NCI-H1092 treated with DMSO at 0.1 percent for 48 hours (cell line): ENCODE results near the gene MTX1.
"Not testable (repeated sequence)": the region's sequence is repeated elsewhere in the genome, so short reads cannot be mapped to it uniquely, and the experiment has no call there.

ENCODE experiments used
- DNase-seq: peaks from one replicate; lab custom pipeline; 2025; lab: John Stamatoyannopoulos, UW

The MTX1 gene

DNA sequence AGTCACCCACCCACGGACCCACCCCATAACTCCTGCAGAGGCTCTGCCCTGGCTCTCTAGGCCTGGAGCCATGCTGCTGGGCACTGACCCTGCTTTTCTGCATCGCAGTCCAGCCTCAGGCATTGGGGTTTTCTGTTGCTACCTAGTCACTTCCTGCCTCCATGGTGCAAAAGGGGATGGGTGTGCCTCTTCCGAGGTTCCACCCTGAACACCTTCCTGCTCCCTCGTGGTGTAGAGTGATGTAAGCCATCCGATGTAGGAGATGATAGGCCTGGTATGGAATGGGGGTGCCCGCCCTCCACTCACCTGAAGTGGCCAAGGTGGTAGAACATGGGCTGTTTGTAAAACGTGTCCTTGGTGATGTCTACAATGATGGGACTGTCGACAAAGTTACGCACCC, 26.9 kb downstream of the MTX1 start:
- DNase-seq: not testable (repeated sequence)

- no peak for DNase-seq
These were observed 28.0 kb downstream of the MTX1 start for GRCh38 chr1:155236451-155236850.

DNA sequence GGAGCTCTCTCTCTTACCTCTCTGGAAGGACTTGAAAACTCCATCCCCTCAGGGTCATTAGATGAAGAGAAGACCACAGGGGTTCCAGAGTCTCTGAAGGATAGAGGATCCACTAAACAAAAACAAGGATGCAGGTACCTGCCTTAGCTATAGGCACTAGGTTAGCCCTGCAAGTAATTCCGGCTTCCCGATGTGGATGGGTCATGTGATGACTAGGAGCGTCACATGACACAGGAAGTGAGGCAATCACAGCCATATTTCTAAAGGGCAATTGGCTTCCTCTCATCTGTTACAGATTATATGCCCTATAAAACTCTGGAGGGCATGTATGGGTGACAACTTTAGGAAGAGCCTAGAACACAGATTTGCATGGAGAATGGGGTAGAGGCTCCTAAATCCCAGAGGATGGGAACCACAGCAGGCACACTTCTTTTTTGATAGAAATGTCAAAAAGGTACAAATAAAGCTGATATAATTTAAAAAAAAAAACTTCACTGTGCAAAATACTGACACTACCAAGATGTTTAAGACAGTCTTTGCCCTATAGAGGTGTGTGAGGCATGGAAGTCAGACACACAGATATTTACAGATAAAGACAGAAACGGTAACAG, 32.7 kb downstream of the MTX1 start:
- peak; percentile 42 for DNase-seq

DNA sequence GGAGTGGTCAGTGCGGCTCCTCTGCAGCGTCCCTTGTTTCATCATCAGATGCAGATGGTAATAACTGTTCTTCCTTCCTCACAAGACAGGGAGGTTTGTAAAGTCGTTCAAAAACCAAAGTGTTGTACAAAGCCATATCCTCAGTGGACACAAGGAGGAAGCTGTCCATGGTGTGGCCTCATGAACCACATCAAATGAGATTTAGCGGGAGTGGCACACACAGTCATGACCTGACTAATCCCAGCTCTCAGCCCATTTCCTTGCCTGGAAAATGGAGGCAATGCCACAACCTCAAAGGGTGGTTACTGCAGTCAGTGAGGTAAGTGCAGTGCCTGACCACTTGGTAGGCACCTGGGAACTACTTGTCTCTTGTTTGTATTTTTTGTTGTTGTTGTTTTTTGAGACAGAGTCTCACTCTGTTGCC, 33.4 kb downstream of the MTX1 start:
- no peak for DNase-seq

GRCh38 chr1:155242805-155243358, 34.4 kb downstream of the MTX1 start:
- DNase-seq: no peak

DNA sequence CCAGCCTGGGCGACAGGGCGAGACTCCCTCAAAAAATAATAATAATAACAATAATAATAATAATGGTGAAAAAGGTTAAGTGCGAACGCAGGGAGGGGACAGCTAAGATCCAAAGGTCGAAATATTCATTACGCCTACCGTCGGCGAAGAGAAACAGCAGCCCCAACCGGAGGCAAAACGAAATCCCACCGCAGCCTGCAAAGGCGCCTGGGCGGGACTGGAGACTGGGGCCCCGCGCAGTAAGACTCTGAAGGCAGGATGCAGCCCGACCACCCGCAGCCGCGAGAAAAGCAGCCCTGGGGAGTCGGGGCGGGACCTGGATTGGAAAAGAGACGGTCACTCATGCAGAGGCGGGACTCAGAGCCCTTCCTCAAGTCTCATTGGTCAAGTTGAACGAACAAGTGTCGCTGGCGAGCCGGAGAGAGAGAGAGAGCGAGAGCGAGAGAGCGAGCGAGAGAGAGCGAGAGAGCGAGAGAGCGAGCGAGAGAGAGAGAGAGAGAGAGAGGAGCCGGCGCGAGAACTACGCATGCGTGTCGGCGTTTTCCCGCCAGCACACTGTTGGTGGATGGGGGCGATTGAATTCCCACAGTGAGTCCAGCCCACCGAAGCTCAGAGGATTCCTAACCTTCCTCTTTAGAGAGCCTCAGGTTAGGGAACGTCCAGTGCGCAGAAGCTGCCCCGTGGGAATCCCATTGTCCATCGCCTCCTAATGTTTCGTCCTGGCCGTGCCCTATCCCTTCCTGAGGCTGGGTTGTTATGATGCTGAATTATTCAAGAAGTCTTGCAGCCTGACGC, 36.1 kb downstream of the MTX1 start:
- DNase-seq: peak; percentile 100

- DNase-seq: no peak
These were observed 36.6 kb downstream of the MTX1 start for GRCh38 chr1:155245163-155245524.

- DNase-seq: not testable (repeated sequence)
These were observed 38.3 kb downstream of the MTX1 start for GRCh38 chr1:155246796-155247195.

GRCh38 chr1:155247667-155248553, 39.4 kb downstream of the MTX1 start:
- no peak for DNase-seq

DNA sequence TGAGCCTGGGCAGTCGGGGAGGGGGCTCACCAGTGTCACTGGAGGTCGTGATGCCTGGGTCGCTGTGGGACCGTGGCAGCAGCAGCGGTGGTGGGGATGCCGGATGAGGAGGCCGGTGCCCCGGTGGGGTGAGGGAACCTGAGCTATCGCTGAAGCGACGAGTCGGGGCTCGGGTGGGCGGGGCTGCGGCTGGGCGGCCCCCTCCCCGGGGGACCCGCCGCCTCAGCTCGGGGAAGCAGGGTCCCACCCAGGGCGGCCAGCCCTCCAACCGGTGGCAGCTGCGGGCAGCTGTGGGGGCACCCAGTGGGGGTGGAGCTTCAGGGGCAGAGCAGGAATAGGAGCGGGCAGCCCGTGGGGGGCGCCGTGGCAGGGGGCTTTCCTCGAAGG, 41.7 kb downstream of the MTX1 start:
- no peak for DNase-seq

- DNase-seq: peak; percentile 94
These were observed 42.3 kb downstream of the MTX1 start for GRCh38 chr1:155250633-155251449.

DNA sequence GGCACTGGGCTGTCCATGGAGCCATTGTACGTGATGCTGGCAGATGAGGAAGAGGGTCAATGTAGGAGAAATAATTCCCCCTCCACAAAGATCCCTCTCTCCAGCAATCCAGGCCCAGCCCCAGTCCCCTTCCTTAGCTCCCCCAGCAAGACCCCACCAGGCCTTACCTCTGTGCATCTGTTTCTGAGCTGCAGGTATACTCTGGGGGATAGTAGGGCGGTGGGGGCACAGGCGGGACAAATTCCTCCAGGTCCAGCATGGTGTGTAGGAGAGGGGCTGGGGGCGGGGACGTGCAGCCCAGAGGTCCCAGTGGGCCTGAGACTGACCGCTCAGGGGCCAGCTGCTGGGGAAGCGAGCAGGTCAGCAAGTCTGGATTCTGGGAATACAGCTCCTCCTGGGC, 43.1 kb downstream of the MTX1 start:
- DNase-seq: no peak

DNA sequence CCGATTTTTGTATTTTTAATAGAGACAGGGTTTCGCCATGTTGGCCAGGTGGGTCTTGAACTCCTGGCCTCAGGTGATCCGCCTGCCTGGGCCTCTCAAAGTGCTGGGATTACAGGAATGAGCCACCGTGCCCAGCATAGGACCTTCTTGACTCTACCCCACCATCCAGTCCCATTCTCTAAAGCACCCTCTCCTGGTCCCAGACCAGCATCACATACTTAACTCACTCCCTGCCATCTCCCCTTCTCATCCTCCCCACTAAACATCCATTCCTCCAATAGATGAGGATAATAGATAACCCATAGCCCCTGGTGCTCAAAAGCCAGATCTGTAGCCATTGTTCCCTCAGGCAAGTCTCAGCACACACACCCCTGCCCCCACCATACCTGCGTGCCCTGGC, 44.7 kb downstream of the MTX1 start:
- no peak for DNase-seq

DNA sequence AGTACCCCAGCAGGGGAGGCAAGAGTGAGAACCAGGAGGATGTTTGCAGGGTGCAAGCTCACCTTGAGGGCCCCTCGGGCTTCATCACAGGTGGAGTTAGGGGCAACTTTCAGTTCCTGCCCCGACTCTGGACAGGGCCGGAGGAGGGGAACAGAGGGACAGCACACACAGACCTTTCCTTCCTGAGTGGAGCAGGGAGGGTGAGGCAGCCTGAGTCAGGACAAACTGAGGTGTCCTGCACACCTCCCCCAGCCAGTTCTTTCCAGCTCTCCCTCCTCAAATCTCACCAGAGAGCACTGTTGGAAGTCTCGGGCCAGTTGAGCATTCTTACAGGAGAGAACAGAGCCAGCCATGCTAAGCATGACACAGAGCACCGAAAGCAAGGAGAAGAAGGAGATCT, 45.3 kb downstream of the MTX1 start:
- no peak for DNase-seq

DNA sequence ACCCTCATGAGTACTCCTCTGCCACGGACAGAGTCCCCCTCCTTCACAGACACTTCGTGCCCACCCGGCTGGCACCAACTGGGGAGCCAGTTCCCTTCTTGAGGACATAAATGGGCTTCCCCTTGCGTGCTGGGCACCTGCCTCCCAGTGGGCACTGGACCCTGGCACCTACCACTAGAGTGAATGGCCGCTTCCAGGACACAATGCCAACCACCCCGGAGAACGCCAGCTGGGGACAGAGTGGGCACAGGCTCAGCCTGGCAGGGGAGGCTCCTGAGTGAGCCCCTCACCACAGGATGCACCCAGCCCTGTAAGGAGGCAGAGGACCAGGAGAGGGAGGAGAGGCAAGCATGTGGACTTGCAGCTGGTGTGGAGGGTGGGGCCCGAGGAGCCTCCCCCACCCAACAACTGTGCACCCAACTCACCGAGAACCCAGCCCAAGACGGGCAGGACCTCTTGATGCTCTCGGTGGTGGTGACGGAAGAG, 45.8 kb downstream of the MTX1 start:
- DNase-seq: no peak

DNA sequence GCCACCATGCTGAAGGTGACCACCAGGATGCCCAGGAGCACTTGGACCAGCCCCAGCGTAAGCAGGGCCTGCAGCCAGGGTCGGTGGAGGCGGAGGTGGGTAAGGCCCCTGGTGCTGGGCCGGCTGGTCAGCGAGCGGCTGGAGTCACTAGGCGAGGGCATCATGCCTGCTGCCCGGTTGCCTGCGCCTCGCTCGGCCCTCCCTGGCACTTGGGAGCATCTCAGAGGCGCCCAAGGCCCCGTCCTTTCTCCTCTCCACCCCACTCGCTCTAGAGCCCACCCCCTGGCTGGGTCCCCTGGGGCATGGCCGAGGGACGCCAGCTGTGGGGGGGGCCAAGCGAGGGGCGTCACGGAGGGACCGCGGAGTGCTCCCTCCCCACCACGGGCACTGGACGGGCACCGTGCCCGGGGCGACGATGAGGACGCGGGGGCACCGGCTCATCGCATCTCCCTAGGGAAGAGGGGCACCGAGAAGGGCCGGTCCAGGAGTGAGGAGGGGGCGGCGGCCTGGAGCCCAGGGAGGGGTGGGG, 46.3 kb downstream of the MTX1 start:
- peak; percentile 72 for DNase-seq

- DNase-seq: peak; percentile 87
These were observed 46.9 kb downstream of the MTX1 start, which contains the start of gene ENTREP3 for GRCh38 chr1:155255243-155256007. TSS of gene ENTREP3 (minus strand) at chr1:155255483. CDS start at chr1:155254877, 606 bp downstream.

- no peak for DNase-seq
These were observed 47.8 kb downstream of the MTX1 start for GRCh38 chr1:155256058-155256852.

DNA sequence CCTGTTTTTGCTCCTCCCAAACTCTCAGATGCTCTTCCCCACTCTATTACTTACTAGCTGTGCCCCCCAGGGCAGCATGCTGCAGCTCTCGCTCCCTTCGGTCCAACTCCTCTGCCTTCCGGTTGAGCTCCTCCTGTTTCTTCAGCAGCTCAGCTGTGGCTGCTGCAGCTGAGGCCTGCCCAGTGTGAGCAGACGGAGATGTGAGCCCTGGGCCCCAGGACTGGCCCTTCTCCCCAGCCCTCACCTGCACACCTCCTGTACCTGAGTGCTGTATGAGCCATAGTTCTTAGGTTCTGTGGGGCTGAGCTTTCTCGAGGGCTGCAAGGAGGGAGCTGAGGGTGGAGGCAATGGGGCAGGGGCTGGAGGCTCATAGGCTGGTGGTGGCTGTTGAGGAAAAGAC, 51.8 kb downstream of the MTX1 start:
- no peak for DNase-seq

DNA sequence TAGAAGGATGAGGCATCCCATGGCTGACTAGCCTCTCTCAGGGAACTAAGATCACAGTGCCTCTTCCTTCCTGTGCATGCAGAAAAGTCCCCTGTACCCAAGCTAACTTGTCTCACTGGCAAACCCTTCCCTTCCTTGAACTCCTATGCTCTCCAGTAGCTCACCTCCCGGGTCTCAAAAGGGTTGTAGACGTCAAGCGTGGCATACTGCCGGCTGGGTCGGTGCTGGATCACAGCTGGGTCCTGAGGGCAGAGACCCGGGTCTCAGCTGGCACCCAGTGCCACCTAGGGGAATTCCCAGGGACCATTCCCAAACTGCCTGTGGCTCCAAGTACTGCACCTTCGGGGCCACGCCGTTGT, 53.0 kb downstream of the MTX1 start:
- DNase-seq: no peak
